ENCODE measurements around the gene AGBL2. TPM values are rescaled to one million over a fixed set of nuclear protein-coding genes. Genes with fewer than 3 reads are reported as not detected.
"Not testable (repeated sequence)": the region's sequence is repeated elsewhere in the genome, so short reads cannot be mapped to it uniquely, and the experiment has no call there.

Gene AGBL2
- polyA plus RNA-seq, 3 donors, result 6.1 to 16.2 (median 13.1) TPM

DNA sequence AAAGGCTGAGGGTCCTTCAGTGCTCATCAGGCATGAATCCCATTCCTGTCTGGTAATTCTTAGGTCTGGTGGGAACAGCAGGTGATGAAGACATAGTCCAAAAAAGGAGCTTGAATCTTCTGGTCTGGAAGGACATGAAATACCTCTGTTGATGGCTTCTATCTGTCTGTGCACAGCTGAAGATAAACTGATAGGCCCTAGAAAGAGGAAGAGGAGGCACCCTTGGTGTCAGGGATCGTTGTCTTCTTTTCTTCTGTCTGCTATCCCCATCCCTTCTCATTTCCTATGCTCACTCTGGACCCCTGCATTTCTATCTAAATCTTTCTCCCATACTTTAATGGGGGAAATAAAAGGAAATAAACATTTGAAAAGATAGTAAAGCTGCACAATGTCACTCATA is 9.4 kb downstream of the AGBL2 start:
- DNase-seq, result no peak

DNA sequence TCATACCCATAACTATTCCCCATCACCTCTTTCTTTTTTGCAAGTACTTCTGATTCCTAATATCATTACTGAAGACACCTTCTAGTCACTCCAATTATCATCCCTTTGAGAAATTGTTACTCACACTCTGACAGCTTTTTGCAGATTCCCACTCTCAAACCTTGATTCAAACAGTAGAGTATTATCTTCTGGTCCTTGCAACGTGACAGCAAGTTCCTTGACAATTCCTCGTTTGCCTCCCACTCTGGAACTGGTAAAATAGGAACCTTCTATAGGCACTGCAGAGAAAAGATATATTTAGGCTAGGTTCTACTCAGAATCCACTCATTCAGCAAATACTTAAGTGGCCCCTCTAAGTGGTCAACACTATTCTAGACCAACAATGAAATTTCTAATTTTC is 23.2 kb downstream of the AGBL2 start:
- DNase-seq, result no peak

DNA sequence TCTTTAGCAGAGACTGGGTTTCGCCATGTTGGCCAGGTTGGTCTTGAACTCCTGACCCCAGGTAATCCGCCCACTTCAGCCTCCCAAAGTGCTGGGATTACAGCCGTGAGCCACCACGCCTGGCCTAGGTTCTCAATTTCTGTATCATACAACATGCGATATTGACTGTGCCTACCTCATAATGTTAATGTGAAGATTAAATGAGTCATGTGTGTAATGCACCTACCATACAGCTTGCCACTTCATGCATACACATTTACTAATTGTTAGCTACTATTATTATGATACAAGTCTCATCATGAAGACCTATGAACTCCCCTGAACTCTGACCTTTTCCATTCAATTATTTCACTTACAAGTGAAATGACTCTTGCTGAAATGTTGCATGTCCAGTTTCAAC is 25.7 kb downstream of the AGBL2 start:
- no peak for DNase-seq

DNA sequence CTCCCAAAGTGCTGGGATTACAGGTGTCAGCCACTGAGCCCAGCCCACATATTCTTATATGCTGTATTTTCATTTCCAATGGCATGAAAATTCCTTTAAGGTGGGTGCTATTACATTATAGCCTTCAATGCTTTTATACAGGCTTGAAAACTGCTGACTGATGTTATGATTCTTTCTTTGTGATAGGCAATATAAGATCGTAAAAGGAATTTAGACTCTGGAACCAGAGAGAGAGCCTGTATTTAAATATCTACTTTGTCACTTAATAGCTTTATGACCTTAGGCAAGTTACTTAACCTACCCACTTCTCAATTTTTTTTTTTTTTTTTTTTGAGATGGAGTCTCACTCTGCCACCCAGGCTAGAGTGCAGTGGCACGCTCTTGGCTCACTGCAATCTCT is 26.2 kb downstream of the AGBL2 start:
- DNase-seq, result no peak

DNA sequence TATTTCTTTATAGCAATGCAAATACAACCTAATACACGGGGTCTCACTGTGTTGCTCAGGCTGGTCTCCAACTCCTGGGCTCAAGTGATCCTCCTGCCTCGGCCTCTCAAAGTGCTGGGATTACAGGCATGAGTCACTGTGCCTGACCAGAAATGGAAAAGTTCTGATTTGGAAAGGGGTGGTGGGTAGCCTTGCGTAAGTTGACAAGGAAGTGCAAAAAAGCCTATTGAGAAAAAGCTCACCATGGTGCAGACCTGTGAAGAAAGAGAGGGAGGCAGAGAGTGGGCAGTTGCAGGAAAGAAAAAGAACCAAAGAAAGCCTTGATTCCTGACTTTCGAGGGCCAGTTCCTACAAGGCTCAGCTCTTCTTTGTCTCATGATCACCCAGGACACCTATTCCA is 27.1 kb downstream of the AGBL2 start:
- DNase-seq, result no peak

DNA sequence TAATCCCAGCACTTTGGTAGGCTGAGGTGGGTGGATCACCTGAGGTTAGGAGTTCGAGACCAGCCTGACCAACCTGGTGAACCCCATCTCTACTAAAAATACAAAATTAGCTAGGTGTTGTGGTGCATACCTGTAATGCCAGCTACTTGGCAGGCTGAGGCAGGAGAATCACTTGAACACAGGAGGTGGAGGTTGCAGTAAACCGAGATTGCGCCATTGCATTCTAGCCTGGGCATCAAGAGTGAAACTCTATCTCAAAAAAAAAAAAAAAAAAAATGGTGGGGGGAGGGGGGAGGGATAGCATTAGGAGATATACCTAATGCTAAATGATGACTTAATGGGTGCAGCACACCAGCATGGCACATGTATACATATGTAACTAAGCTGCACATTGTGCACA is 28.5 kb downstream of the AGBL2 start:
- not testable (repeated sequence) for DNase-seq

DNA sequence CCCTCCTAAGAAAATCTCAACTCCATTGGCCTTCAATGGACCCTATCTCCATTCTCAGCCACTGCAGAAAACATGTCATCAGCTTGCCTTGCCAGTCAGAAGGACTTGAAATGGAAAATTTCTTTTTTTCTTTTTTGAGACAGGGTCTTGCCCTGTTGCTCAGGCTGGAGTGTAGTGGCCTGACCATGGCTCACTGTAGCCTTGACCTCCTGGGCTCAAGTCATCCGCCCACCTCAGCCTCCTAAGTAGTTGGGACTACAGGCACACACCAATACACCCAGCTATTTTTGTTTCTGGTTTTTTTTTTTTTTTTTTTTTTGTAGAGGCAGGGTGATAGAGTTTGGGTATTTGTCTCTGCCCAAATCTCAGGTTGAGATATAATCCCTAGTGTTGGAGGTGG is 29.0 kb downstream of the AGBL2 start:
- no peak for DNase-seq

DNA sequence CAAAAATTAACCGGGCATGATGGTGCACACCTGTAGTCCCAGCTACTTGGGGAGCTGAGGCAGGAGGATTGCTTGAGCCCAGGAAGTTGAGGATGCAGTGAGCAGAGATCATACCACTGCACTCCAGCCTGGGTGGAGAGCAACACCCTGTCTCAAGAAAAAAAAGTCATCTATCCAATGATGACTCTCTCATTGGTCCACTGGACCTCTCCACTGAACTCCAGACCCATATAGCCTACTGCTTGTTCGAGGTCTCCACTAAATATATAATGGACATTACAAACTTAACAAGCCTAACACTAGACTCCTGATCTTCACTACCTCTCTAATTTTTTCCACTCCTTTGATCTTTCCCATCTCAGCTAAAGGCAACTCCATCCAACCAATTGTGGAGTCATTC is 39.3 kb downstream of the AGBL2 start:
- DNase-seq, result no peak

DNA sequence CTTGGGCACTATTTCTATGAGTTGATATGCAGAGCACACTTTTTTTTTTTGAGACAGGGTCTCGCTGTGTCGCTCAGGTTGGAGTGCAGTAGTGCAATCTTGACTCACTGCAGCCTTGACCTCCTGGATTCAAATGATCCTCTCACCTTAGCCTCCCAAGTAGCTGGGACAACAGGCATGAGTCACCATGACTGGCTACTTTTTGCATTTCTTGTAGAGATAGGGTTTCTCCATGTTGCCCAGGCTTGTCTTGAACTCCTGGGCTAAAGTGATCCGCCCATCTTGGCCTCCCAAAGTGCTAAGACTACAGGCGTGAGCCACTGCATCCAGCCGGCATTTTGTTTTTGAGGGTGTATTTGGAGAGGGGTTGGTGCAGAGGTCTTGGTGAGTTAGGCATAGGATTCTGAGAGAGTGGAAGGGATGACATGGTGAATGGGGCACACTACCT is 42.9 kb downstream of the AGBL2 start:
- DNase-seq, result no peak

DNA sequence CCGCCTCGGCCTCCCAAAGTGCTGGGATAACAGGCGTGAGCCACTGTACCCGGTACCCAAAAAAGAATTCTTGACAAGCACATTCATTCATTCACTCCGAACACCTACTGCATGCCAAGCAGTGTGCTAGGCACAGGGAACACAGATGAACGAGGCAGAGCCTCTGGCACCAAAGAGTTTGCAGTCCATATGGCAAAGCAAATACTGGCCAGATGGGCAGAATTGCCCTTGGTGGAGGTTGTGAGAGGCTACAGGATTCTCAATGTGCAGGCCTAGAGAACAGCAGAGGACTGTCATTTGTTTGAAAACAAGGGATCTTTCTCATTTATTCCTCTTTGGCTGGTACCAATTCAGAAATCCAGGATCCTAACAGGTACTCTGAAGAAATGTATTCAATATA is 45.3 kb downstream of the AGBL2 start:
- no peak for DNase-seq

DNA sequence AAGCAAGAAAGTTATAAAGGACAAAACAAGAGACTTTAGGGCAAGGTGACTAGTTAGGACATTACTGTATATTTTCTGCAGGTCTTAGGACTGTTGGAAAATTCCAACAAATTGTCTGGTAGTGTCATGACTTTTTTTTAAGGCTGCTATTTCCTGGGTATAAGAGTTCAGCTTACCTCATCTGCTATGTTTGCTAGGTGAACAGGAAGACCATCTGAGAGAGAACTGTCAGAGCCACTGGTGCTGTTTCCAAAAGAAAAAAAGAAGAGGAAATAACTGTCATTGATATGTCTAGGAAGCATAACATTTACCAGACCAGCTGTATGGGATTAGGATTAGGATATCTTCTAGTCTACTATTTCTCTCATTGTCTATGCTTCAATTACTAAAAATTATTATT is 46.5 kb downstream of the AGBL2 start:
- no peak for DNase-seq

DNA sequence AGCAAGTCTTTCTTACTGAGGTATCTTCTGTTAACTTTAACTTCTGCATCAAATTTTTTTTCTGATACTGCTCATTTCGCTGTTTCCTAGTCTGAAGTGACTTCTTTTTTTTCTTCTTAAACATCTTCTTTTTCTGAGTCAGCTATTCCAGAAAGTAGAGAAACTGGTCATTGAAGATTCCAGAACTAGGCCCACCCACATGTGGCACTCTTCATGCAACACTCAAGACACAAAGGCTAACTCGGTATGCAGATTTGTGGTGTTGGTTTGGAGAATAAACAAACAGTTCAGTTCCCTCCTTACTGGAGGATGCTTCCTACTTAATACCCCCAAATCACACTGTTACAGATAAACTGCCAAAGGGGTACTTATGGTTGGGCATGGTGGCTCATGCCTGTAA is 47.6 kb downstream of the AGBL2 start:
- no peak for DNase-seq

DNA sequence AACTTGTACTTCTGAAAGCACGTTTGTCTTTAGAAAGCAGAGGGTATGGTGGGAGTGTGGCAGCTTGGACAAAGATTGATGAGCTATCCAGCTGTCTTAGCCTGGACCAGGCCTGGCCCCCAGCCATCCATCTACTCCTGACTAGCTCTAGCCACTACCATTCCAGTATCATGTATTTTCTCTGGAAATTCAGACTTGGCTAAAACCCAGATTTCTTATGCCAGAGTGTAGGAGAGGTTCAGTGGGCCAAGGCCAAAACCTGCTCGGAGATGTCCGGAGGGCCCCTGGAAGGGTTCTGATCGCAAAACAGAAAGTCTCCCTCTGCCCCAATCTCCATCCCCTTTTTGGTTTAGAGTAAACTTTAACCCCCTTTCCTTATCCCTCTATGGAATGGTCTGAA is 48.0 kb downstream of the AGBL2 start:
- DNase-seq, result peak; percentile 27

DNA sequence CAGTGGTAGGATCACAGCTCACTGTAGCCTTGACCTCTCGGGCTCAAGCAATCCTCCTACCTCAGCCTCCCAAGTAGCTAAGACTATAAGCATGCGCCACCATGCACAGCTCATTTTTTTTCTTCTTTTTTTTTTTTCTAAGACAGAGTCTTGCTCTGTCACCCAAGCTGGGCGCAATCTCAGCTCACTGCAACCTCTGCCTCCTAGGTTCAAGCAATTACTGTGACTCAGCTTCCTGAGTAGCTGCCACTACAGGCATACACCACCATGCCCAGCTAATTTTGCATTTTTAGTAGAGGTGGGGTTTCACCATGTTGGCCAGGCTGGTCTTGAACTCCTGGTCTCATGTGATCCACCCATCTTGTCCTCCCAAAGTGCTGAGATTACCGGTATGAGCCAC is 50.2 kb downstream of the AGBL2 start:
- DNase-seq, result not testable (repeated sequence)

DNA sequence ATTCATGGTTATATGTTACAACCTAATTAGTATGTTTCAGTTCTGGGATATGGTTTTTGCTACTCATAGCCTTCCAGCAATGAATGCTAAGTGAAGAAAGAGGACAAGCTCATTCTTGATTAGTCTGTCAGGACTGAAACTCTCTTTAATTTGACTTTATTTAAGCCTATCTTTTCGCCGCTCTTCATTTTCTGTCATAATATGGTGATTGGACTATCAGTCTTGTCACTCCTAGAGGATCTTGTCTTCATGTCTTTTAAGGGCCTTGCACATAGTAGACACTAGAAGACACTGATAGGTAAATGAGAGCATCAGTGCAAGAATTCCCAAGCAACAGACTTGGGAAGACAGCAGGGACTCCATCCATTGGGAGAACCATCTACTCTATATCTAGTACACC is 53.9 kb downstream of the AGBL2 start:
- no peak for DNase-seq

DNA sequence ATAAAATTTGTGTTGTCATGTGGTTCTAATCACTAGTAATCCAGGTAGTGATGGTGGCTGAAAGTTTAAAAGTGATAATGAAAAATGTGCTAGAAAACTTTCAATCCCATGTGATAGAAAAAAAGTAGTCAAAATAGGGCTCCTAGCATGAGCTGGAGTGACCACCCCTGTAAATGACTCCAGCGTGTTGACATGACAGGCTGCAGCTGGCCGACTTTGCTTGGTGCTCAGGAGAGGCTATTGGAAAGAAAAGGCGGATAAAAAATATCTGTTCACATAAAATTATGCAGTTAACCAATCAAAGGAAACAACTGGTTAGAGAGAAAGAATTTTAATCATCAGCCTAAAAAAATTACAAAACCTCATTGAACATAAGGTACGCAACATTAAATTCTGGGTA is 55.9 kb downstream of the AGBL2 start:
- DNase-seq, result peak; percentile 65

DNA sequence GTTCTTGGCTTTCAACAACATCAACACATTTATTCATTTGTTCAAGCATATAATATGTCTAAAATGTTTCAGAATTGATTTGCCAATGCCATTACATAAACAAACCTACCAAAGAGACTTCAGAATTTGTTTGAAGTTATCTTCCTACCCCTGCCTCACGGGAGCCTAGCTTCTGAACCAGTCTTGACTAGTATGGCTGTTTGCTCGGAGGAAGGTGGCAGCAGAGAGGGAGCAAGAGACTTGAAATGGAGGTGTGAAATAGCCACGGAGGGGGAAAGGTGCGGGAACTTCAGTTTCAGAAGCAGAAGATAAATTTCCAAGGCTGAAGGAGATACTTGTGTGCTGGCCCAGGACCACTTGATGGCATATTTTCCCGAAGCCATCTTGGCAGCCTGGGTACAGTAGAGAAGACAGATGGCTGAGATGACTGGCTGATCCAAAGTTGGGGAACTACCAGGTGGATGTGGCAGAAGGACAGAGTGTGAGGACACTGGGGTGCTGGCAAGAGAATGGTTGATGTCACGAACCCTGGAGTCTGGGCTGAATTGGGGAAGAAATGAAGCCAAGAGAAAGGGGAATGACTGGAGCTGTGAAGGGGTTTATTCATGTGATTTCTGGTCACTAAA is 58.8 kb downstream of the AGBL2 start:
- no peak for DNase-seq

DNA sequence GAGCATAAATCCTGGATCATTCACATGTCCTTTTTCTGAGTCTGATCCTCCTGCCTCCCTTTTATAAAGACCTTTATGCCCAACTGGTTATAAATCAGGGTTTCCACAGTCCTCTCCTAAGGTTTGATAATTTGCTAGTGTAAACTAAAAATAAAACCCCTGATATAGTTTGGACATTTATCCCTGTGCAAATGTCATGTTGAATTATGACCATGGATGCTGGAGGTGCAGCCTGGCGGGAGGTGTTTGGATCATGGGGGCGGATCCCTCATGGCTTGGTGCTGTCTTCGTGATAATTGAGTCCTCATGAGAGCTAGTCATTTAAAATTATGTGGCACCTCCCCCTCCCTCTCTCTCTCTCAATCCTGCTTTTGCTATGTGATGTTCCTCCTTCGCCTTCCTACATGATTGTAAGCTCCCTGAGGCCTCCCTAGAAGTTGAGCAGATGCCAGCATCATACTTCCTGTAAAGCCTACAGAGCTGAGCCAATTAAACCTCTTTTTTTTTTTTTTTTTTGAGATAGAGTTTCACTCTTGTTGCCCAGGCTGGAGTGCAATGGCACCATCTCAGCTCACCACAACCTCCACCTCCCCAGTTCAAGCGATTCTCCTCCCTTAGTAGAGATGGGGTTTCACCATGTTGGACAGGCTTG is 63.2 kb downstream of the AGBL2 start:
- DNase-seq, result no peak

DNA sequence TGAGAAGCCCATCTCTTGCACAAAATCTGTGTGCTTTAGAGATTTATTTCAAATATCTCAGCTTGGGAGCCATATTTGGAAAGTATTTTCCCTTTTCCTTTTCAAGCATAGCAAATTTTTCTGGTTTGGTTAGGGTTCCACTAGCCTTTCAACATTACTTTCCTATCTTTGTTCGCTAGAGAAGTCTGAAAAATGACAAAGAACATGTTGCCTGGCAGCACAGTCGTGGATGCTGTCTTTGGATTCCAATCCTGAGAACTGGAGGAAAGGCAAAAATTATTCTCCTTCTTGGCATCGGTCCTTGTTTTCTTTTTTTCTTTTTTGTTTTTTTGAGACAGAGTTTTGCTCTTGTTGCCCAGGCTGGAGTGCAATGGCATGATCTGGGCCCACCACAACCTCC is 65.9 kb downstream of the AGBL2 start:
- no peak for DNase-seq

DNA sequence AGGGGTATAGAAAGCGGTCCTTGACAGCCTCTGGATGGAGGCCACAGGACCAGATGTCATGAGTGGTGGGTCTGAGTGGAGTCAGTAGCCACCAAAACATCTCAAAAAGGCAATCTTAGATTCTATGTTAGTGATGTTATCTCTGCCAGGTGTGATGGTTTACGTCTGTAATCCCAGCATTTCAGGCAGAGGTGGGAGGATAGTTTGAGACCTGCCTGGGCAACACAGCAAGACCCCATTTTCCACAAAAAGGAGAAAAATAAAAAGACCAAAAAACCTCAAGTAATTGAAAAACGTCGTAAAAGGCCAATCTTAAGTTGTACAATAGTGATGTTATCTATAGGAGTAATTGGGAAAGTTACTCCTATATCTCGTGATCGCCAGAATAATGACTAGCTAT is 69.2 kb downstream of the AGBL2 start:
- no peak for DNase-seq

DNA sequence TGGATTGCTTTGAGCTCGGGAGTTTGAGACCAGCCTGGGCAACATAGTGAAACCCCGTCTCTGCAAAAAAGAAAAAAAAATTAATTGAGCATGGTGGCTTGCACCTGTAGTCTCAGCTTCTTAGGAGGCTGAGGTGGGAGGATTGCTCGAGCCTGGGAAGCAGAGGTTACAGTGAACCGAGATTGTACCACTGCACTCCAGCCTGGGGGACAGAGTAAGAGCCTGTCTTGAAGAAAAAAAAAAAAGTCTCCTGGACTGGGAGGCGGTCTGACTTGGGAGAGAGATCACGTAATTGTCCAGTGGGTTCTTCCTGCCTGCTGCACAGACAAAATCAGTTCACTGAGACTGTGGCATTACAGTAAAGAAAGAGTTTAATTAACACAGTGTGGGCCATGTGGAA is 69.7 kb downstream of the AGBL2 start:
- no peak for DNase-seq

DNA sequence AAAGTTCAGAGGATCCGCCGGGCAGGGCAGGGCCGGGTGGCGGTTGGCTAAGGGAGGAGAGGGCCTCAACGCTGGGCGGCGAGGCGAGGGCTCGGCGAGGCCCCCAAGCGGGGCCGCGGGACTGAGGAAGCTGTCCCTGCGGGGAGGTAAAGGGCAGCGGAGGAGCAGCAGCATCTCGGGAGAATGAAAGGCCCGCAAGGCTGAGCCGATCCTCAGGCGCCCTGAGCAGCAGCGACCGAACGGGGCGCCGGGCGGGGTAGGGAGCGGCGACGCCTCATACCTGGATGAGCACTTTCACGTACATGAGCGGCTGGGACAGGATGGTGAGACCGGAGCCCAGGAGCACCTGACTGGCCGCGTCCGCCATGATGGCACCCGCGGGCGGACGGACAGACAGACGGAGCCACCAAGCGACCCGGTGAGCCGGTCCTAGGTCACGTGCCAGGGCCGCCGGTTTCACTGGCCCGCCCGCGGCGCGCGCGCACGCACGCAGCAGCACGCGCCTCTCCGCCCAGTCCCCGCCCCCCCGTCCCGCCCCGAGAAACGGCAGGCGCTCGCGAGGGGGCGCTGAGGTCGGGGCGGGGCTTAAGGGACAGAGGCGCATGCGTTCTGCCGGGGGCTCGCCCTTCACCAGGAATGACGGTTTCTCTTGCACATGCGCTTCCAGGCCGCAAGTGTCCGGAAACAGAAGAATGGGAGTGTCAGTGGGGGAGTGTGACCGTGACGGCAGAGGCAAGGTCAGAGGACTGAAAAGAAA is 72.9 kb downstream of the AGBL2 start, which contains the start of gene MTCH2:
Gene MTCH2 (minus strand): TSS at position 461 of the 757 bp plus-strand sequence. CDS start 94 bp downstream, at position 367.
- DNase-seq, result peak; percentile 98

DNA sequence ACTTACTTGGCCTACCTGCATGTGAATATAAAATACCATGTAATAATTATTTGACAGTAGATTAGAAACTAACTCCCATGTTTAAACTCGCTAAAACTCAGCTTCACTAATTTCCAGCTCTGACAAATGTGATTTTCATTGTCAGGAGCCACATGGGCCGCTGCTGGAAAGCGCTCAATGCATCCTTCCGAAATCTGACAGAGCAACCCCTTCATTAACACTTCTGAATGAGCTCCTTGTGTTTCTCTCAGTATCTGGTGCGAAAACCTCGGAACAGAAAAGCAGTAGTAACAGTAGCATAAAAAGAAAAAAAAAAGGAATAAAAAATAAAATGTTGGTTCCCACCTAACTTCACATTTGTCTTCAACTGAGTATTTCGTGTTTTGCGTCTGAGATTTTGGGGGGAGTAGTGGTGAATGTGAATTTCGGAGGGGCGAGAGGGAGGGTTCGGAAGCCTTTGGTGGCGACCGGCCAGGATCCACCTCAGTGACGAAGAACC is 73.5 kb downstream of the AGBL2 start:
- no peak for DNase-seq

Data from renal pelvis (tissue), 4 donors.